ENCODE results near the gene RAI1.

The RAI1 gene

DNA sequence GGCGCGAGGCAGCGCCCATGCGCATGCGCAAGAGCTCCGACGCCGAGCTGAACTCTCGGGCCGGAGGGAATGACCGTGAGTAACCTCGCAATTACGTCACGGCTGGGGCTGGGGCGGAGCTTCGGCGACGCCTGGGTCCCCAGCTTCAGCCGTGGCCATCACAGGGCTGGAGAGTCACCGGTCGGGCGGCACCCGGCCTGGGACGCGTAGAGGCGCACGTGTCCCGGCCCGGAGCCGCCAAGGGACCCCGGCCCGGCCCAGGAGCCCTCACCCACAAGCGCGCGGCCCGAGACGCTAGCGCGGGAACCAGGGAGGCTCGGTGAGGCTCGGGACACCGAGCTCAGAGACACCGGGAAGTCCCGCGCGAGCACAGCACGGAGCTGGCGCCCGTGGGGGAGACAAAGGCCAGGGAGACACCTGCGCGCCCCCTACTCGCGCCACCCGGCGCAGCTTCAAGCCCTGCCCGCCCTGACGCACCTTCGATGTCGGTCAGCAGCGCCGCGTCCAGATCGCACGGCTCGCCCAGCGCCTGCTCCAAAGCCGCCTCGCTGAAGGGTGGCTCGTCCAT is 155.1 kb downstream of the RAI1 start:
- TF ChIP-seq, protein P1, sequence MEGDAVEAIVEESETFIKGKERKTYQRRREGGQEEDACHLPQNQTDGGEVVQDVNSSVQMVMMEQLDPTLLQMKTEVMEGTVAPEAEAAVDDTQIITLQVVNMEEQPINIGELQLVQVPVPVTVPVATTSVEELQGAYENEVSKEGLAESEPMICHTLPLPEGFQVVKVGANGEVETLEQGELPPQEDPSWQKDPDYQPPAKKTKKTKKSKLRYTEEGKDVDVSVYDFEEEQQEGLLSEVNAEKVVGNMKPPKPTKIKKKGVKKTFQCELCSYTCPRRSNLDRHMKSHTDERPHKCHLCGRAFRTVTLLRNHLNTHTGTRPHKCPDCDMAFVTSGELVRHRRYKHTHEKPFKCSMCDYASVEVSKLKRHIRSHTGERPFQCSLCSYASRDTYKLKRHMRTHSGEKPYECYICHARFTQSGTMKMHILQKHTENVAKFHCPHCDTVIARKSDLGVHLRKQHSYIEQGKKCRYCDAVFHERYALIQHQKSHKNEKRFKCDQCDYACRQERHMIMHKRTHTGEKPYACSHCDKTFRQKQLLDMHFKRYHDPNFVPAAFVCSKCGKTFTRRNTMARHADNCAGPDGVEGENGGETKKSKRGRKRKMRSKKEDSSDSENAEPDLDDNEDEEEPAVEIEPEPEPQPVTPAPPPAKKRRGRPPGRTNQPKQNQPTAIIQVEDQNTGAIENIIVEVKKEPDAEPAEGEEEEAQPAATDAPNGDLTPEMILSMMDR (IDR thresholded peaks at IDR 0.05; ENCODE audit: low read length, missing control alignments) = no peak
- peak; percentile 95 for DNase-seq (ENCODE audit: low read depth)
- H3K4me3 ChIP-seq (replicated peaks; ENCODE audit: low read depth, low read length) = peak overlapping the region; percentile 79

DNA sequence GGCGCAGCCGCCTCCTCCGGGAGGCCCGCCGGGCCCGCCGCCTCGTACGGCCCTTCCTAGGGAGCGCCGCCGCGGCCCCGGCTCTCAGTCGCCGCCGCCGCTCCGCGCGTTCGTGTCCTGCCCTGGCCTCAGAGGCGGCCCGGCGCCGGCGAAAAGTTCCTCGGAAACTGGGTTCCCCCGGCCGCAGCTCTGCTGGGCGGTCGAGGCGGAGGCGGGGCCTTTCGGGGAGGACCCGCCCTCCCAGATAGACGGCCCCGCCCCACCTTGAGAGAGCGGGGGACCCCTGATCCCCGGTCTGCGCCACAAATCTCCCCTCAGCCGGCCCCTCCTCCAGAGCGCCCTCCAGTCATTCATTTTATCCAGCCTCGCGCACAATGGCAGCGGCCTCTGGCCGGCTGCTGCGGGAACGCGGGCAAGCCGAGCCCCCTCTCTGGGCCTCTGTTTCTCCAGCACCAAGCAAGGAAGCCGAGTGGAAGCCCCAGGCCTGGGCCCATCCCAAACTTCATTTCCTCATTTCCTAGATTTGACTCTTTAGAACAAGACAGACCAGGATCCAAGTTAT is 155.6 kb downstream of the RAI1 start, which contains the start of gene SREBF1:
SREBF1 (minus strand) TSS at position 169 of the 562 bp plus-strand sequence. CDS start 169 bp downstream, outside the sequence.
- peak; percentile 44 for DNase-seq (ENCODE audit: low read depth)
- TF ChIP-seq, protein P1 (IDR thresholded peaks at IDR 0.05; ENCODE audit: low read length, missing control alignments) = no peak
- peak within 1 kb of the TSS; percentile 79 for H3K4me3 ChIP-seq (replicated peaks; ENCODE audit: low read depth, low read length)

GRCh38 chr17:17837380-17837821 is 156.1 kb downstream of the RAI1 start:
- peak; percentile 92 for DNase-seq (ENCODE audit: low read depth)
- TF ChIP-seq, protein P1 (IDR thresholded peaks at IDR 0.05; ENCODE audit: low read length, missing control alignments) = no peak
- peak overlapping the region; percentile 79 for H3K4me3 ChIP-seq (replicated peaks; ENCODE audit: low read depth, low read length)

GRCh38 chr17:17837966-17838962 is 157.0 kb downstream of the RAI1 start:
- DNase-seq (ENCODE audit: low read depth) = peak; percentile 46
- TF ChIP-seq, protein P1 (IDR thresholded peaks at IDR 0.05; ENCODE audit: low read length, missing control alignments) = no peak
- no peak overlapping the region for H3K4me3 ChIP-seq (replicated peaks; ENCODE audit: low read depth, low read length)

DNA sequence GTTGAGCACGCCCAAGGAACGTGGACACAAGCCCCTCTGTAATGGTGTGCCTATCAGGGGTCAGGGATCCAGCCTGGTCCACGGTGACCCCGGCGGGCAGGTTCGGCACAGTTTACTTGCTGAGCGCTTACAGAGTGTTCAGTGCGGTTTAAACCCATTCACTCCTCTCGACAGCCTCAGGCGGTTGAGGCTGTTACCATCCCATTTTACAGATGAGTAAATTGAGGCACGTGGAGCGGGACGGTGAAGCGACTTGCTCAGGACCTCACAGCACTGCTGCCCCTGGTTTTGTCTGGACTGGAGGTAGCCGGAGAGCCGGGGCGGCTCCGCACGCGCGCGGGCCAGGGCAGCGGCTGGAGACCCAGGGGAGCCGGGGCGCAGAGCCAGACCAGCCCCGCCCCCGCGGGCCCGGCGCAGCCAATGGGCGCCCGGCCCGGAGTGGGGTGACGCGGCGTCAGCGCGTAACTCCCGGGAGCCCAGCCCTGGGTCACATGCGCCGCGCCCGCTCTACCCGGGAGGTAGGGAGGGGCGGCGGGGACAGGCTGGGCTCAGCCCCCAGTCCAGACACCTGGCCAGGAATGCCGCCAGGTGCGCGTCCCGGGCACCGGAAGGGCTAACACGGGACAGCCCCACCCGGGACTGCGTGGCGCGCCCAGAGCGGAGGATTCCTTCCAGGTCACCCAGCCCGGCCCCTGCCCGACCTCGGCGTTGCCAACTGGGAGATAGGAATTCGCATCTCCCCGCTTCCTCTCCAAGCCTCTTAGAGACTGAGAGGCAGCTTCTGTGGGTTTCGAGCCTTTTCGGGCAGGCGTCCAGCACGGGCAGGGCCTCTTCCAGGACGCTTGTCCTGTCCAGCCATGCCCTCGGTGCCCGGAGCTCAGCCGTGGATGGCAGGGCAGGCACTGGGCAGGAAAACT is 158.8 kb downstream of the RAI1 start:
- TF ChIP-seq, protein P1 (IDR thresholded peaks at IDR 0.05; ENCODE audit: low read length, missing control alignments) = no peak
- DNase-seq (ENCODE audit: low read depth) = peak; percentile 87
- H3K4me3 ChIP-seq (replicated peaks; ENCODE audit: low read depth, low read length) = peak overlapping the region; percentile 47
